Right atrium auricular region (tissue), 2 donors: ENCODE measurements around the gene DST. TPM values are rescaled to one million over a fixed set of nuclear protein-coding genes. Genes with fewer than 3 reads are reported as not detected.
A peak's percentile ranks its signal among the peaks of the same experiment; 100 is the strongest.

ENCODE experiments used
- DNase-seq: peaks from one replicate; pipeline ENCODE4 v3.0.0-alpha.2; 2019; ENCODE audit warnings: low spot score
- H3K27ac ChIP-seq, 2 donors: fragments of 200-600 bp; sonication (generic); 1 replicate in 1 of 2; 2 replicates in 1 of 2; pipeline ENCODE4 v1.5.1; 2016 to 2019
- H3K27me3 ChIP-seq, 2 donors: fragments of 200-600 bp; sonication (generic); one replicate each; pipeline versions ENCODE4 v1.5.1 to v1.6.0; 2017 to 2019
- H3K36me3 ChIP-seq: fragments of 200-600 bp; sonication (generic); one replicate; pipeline ENCODE4 v1.5.1; 2016
- H3K4me1 ChIP-seq, 2 donors: fragments of 200-600 bp; sonication (generic); one replicate each; pipeline versions ENCODE4 v1.5.1 to v1.6.0; 2017 to 2019
- H3K4me3 ChIP-seq, 2 donors: fragments of 200-600 bp; sonication (generic); 1 replicate in 1 of 2; 2 replicates in 1 of 2; pipeline ENCODE4 v1.5.1; 2017 to 2019; ENCODE audit warnings: mild to moderate bottlenecking in 1 of 2, moderate library complexity in 1 of 2
- H3K9me3 ChIP-seq, 2 donors: fragments of 200-600 bp; sonication (generic); one replicate each; pipeline ENCODE4 v1.5.1; 2019
- total RNA-seq, 2 donors: library from RNA; depleted of rRNA; stranded (reverse); fragments of >200 nt; gene quantifications; one replicate each; pipeline ENCODE4 v1.1.0, GENCODE V29; 2016
- TF ChIP-seq, protein P1 (sequence below), 2 donors: fragments of 200-600 bp; sonication (generic); IDR thresholded peaks; one replicate each; pipeline ENCODE4 v1.5.1; 2019; ENCODE audit warnings: antibody characterized with exemption in 2 of 2

The DST gene
- total RNA-seq, 2 donors from 2014 or later = 257 to 285 TPM

GRCh38 chr6:56521454-56521853 lies 121.2 kb downstream of the DST start:
- Histone ChIP-seq H3K27ac (no peak overlapping the region), H3K4me1 (peaks cover 0 to 35% of the 10 kb centered on the region in 2 donors), H3K9me3 (no peaks in the 10 kb centered on the region), H3K36me3 (peaks cover 26% of the 10 kb centered on the region), H3K27me3 (no peaks in the 10 kb centered on the region), H3K4me3 (no peak overlapping the region)
- no peak for DNase-seq
- TF ChIP-seq, protein P1, sequence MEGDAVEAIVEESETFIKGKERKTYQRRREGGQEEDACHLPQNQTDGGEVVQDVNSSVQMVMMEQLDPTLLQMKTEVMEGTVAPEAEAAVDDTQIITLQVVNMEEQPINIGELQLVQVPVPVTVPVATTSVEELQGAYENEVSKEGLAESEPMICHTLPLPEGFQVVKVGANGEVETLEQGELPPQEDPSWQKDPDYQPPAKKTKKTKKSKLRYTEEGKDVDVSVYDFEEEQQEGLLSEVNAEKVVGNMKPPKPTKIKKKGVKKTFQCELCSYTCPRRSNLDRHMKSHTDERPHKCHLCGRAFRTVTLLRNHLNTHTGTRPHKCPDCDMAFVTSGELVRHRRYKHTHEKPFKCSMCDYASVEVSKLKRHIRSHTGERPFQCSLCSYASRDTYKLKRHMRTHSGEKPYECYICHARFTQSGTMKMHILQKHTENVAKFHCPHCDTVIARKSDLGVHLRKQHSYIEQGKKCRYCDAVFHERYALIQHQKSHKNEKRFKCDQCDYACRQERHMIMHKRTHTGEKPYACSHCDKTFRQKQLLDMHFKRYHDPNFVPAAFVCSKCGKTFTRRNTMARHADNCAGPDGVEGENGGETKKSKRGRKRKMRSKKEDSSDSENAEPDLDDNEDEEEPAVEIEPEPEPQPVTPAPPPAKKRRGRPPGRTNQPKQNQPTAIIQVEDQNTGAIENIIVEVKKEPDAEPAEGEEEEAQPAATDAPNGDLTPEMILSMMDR (IDR thresholded peaks at IDR 0.05) = no peak

- no peak for DNase-seq
- peaks cover 17% of the 10 kb centered on the region for H3K36me3 ChIP-seq
- H3K27ac ChIP-seq = no peak overlapping the region
- H3K4me3 ChIP-seq = no peak overlapping the region
- no peaks in the 10 kb centered on the region for H3K9me3 ChIP-seq
- peaks cover 0 to 29% of the 10 kb centered on the region in 2 donors for H3K4me1 ChIP-seq
- TF ChIP-seq, protein P1 (IDR thresholded peaks at IDR 0.05) = no peak
- H3K27me3 ChIP-seq = no peaks in the 10 kb centered on the region
These were observed 122.5 kb downstream of the DST start for GRCh38 chr6:56520218-56520617.

- no peaks in the 10 kb centered on the region for H3K27me3 ChIP-seq
- H3K36me3 ChIP-seq = peaks cover 23% of the 10 kb centered on the region
- no peak overlapping the region for H3K27ac ChIP-seq
- peaks cover 0 to 29% of the 10 kb centered on the region in 2 donors for H3K4me1 ChIP-seq
- TF ChIP-seq, protein P1 (IDR thresholded peaks at IDR 0.05) = no peak
- no peak for DNase-seq
- no peaks in the 10 kb centered on the region for H3K9me3 ChIP-seq
- H3K4me3 ChIP-seq = no peak overlapping the region
These were observed 123.5 kb downstream of the DST start for GRCh38 chr6:56518995-56519767.

GRCh38 chr6:56517155-56517745 lies 125.4 kb downstream of the DST start:
- H3K4me3 ChIP-seq = no peak overlapping the region
- TF ChIP-seq, protein P1 (IDR thresholded peaks at IDR 0.05) = no peak
- peak overlapping the region in 1 of 2 donors; percentile 6 for H3K27ac ChIP-seq
- DNase-seq = no peak
- peaks cover 23% of the 10 kb centered on the region for H3K36me3 ChIP-seq
- no peaks in the 10 kb centered on the region for H3K9me3 ChIP-seq
- no peaks in the 10 kb centered on the region for H3K27me3 ChIP-seq
- H3K4me1 ChIP-seq = peaks cover 0 to 41% of the 10 kb centered on the region in 2 donors

DNA sequence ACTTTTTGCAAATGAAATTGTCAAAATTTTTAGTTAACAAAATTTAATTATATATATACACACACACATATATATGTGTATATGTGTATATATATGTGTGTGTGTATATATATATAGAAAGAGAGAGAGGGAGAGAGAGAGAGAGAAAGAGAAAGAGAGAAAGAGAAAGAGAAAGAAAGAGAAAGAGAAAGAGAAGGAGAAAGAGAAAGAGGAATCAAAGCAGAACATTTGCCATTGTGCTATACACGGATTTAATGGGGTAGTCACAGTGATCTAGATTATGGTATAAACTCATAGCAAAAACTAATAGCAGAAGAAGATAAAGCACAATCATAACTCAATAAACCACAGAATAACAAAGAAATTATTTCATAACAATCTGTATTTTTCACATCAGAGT lies 126.7 kb downstream of the DST start:
- no peak for DNase-seq
- Histone ChIP-seq H3K27ac (no peak overlapping the region), H3K4me1 (peaks cover 0 to 50% of the 10 kb centered on the region in 2 donors), H3K27me3 (no peaks in the 10 kb centered on the region), H3K9me3 (no peaks in the 10 kb centered on the region), H3K36me3 (peaks cover 23% of the 10 kb centered on the region), H3K4me3 (no peak overlapping the region)
- TF ChIP-seq, protein P1 (IDR thresholded peaks at IDR 0.05) = no peak
